ENCODE measurements around the gene COLGALT1. TPM values are rescaled to one million over a fixed set of nuclear protein-coding genes. Genes with fewer than 3 reads are reported as not detected.
A peak's percentile ranks its signal among the peaks of the same experiment; 100 is the strongest.
"Not testable (repeated sequence)": the region's sequence is repeated elsewhere in the genome, so short reads cannot be mapped to it uniquely, and the experiment has no call there.

The COLGALT1 gene
- polyA plus RNA-seq, 3 donors: 66.8 to 176 (median 68.8) TPM

- Mint-ChIP-seq H3K9me3 (peaks cover 0 to 2% (median 0%) of the 10 kb centered on the region in 7 donors), H3K27me3 (ENCODE audit: low read depth in 3 of 3) (peaks cover 0 to 3% (median 0%) of the 10 kb centered on the region in 3 donors), H3K27ac (no peak overlapping the region), H3K36me3 (no peaks in the 10 kb centered on the region), H3K4me3 (no peak overlapping the region), H3K4me1 (peaks cover 17% of the 10 kb centered on the region)
- Histone ChIP-seq H3K79me2 (ENCODE audit: insufficient read depth, low read length) (no peaks in the 10 kb centered on the region), H3K9me3 (replicated peaks in 1 of 2; ENCODE audit: control insufficient read depth in 1 of 2, insufficient read depth in 1 of 2, low read length in 2 of 2) (no peaks in the 10 kb centered on the region), H4K20me1 (ENCODE audit: insufficient read depth, low read length) (no peaks in the 10 kb centered on the region), H3K27ac (ENCODE audit: low read depth in 1 of 2, low read length in 2 of 2) (no peak overlapping the region), H2AFZ (ENCODE audit: insufficient read depth, low read depth, low read length, poor library complexity, severe bottlenecking) (no peak overlapping the region), H3K27me3 (ENCODE audit: control insufficient read depth in 2 of 2, insufficient read depth in 2 of 2, low read length in 2 of 2) (no peaks in the 10 kb centered on the region), H3K4me3 (replicated peaks in 1 of 3; ENCODE audit: low read depth in 2 of 3, low read length in 3 of 3) (no peak overlapping the region), H3K4me1 (ENCODE audit: control insufficient read depth in 1 of 2, insufficient read depth in 2 of 2, low read length in 2 of 2) (peaks cover 11 to 12% of the 10 kb centered on the region in 2 donors), H3K4me2 (replicated peaks; ENCODE audit: extremely low read depth, low read length, poor library complexity, severe bottlenecking) (no peak overlapping the region), H3K9ac (ENCODE audit: insufficient read depth, low read length, poor library complexity, severe bottlenecking) (no peak overlapping the region), H3K36me3 (replicated peaks in 1 of 2; ENCODE audit: control insufficient read depth in 1 of 2, insufficient read depth in 2 of 2, low read length in 2 of 2) (no peaks in the 10 kb centered on the region)
- intact Hi-C loops (cut with micrococcal nuclease): no loop called here
- no CpG with 5 or more reads among the region's 4 CpGs for WGBS (ENCODE audit: insufficient coverage)
- DNase-seq: no peak
- no peak for TF ChIP-seq CTCF (IDR thresholded peaks at IDR 0.05)
Observed at GRCh38 chr19:17550076-17550667, 5.3 kb upstream of the COLGALT1 start.

GRCh38 chr19:17552735-17553134, 2.7 kb upstream of the COLGALT1 start:
- intact Hi-C loops (cut with micrococcal nuclease); H3K4me2 ChIP-seq (replicated peaks; ENCODE audit: extremely low read depth, low read length, poor library complexity, severe bottlenecking); H3K36me3 ChIP-seq (replicated peaks in 1 of 2; ENCODE audit: control insufficient read depth in 1 of 2, insufficient read depth in 2 of 2, low read length in 2 of 2); H3K27ac Mint-ChIP-seq; H3K27me3 ChIP-seq (ENCODE audit: control insufficient read depth in 2 of 2, insufficient read depth in 2 of 2, low read length in 2 of 2); H3K9ac ChIP-seq (ENCODE audit: insufficient read depth, low read length, poor library complexity, severe bottlenecking); DNase-seq; H3K9me3 Mint-ChIP-seq; H3K27ac ChIP-seq (ENCODE audit: low read depth in 1 of 2, low read length in 2 of 2); H4K20me1 ChIP-seq (ENCODE audit: insufficient read depth, low read length); H3K27me3 Mint-ChIP-seq (ENCODE audit: low read depth in 3 of 3); H3K4me3 ChIP-seq (replicated peaks in 1 of 3; ENCODE audit: low read depth in 2 of 3, low read length in 3 of 3); H3K9me3 ChIP-seq (replicated peaks in 1 of 2; ENCODE audit: control insufficient read depth in 1 of 2, insufficient read depth in 1 of 2, low read length in 2 of 2); H3K36me3 Mint-ChIP-seq; H3K4me3 Mint-ChIP-seq: not testable (repeated sequence)
- H3K79me2 ChIP-seq (ENCODE audit: insufficient read depth, low read length): peaks cover 20% of the 10 kb centered on the region
- no CpG with 5 or more reads among the region's 4 CpGs for WGBS (ENCODE audit: insufficient coverage)
- peaks cover 31% of the 10 kb centered on the region for H3K4me1 Mint-ChIP-seq
- peak overlapping the region; percentile 23 for H2AFZ ChIP-seq (ENCODE audit: insufficient read depth, low read depth, low read length, poor library complexity, severe bottlenecking)
- peaks cover 28 to 33% of the 10 kb centered on the region in 2 donors for H3K4me1 ChIP-seq (ENCODE audit: control insufficient read depth in 1 of 2, insufficient read depth in 2 of 2, low read length in 2 of 2)

Measured in CD14-positive monocyte (primary cell).